Measurements from ENCODE around the gene ZBTB22. TPM values are rescaled to one million over a fixed set of nuclear protein-coding genes. Genes with fewer than 3 reads are reported as not detected.
"Not testable (repeated sequence)": the region's sequence is repeated elsewhere in the genome, so short reads cannot be mapped to it uniquely, and the experiment has no call there.

ZBTB22 gene
- total RNA-seq = 14.8 and 16.0 TPM in 2 replicates

- peak; percentile 100 for DNase-seq (ENCODE audit: low read depth)
- TF ChIP-seq CTCF (IDR thresholded peaks at IDR 0.05; ENCODE audit: insufficient read depth, low read depth, low read length) = no peak
- peak within 1 kb of the TSS; percentile 81 for H3K4me3 ChIP-seq (ENCODE audit: low read depth, low read length)
Measured at GRCh38 chr6:33317669-33318425, at the start of gene ZBTB22. ZBTB22 (minus strand) TSS chr6:33317744; CDS start chr6:33316916, 828 bp downstream.

DNA sequence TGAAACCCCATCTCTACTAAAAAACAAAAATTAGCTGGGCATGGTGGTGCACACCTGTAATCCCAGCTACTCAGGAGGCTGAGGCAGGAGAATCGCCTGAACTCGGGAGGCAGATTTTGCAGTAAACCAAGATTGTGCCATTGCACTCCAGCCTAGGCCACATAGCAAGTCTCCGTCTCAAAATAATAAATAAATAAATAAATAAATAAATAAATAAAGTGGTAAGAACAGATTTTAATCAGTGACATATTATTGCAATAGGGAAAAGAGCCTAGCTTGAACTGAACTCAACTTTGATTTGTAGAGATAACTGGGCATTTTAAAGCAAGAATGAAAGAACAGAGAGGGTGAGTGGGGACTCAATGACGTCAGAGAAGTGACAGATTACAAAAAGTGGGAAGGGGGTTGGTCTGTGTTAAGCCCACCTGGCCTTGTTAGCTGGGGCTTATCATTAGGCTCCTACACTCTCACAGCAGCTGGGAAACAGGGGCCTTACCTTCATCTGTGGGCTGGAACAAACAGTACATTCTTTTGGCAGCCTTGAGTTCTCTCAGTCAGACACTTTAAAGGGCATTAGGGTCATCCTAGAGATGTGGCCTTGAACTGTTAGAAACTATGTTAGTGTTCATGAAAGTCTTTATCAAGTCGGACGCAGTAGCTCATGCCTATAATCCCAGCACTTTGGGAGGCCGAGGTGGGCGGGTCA, 49.6 kb upstream of the ZBTB22 start:
- H3K4me3 ChIP-seq (ENCODE audit: low read depth, low read length) = no peak overlapping the region
- TF ChIP-seq CTCF (IDR thresholded peaks at IDR 0.05; ENCODE audit: insufficient read depth, low read depth, low read length) = no peak
- no peak for DNase-seq (ENCODE audit: low read depth)

- DNase-seq (ENCODE audit: low read depth); H3K4me3 ChIP-seq (ENCODE audit: low read depth, low read length): not testable (repeated sequence)
Measured at GRCh38 chr6:33365206-33365971, 47.8 kb upstream of the ZBTB22 start.

DNA sequence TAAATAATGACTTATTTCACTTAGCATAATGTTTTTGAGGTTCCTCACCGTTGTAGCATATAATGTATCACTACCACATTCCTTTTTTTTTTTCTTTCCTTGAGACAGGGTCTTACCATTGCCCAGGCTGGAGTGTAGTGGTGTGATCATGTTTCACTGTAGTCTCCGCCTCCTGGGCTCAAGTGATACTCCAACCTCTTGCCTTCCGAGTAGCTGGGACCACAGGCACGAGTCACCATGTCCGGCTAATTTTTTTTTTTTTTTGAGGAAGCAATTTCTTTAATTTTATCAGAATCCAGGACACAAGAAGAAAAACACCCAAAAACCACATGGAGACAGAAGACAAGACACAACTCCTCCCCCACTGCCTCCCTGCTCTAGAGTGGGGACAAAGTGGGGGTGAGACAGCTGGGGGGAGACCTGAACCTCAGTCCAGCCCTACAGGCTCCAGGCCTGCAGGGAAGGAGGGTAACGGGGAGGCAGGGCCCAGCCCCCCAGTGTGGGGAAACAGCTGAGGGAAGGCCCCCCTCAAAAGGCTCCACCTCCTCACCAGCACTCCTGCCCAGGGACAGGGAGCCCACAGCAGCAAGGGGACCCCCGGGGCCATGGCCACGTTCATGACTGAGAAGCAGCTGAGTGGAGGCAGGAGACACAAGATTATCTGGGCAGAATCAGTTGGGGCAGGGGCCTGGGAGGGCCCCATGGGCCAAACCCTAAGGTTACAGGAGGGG, 47.1 kb upstream of the ZBTB22 start:
- H3K4me3 ChIP-seq (ENCODE audit: low read depth, low read length) = not testable (repeated sequence)
- peak; percentile 55 for DNase-seq (ENCODE audit: low read depth)

DNA sequence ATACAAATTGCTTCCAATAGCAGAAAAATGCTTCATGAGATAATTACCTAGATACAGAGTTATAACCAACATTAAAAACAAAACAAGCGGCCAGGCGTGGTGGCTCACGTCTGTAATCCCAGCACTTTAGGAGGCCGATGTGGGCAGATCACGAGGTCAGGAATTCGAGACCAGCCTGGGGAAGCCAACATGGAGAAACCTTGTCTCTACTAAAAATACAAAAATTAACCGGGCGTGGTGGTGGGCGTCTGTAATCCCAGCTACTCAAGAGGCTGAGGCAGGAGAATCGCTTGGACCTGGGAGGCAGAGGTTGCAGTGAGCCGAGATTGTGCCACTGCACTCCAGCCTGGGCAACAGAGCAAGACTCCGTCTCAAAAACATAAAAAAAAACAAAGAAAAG, 45.9 kb upstream of the ZBTB22 start:
- not testable (repeated sequence) for DNase-seq (ENCODE audit: low read depth); H3K4me3 ChIP-seq (ENCODE audit: low read depth, low read length)

GRCh38 chr6:33359331-33359730, 41.8 kb upstream of the ZBTB22 start:
- DNase-seq (ENCODE audit: low read depth) = no peak
- TF ChIP-seq CTCF (IDR thresholded peaks at IDR 0.05; ENCODE audit: insufficient read depth, low read depth, low read length) = no peak
- H3K4me3 ChIP-seq (ENCODE audit: low read depth, low read length) = no peak overlapping the region

DNA sequence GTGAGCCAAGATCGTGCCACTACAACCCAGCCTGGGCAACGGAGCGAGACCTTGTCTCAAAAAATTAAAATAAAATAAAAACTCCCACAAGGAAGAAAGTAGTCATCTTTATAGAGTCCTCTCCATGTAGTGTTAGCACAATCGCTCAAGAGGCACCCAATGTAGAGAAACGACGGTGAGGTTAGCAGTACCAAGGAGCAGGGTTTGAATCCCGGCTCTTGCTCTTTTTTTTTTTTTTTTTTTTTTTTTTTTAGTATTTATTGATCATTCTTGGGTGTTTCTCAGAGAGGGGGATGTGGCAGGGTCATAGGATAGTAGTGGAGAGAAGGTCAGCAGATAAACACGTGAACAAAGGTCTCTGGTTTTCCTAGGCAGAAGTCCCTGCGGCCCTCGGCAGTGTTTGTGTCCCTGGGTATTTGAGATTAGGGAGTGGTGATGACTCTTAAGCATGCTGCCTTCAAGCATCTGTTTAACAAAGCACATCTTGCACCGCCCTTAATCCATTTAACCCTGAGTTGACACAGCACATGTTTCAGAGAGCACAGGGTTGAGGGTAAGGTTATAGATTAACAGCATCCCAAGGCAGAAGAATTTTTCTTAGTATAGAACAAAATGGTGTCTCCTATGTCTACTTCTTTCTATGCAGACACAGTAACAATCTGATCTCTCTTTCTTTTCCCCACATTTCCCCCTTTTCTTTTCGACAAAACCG, 39.8 kb upstream of the ZBTB22 start:
- DNase-seq (ENCODE audit: low read depth); H3K4me3 ChIP-seq (ENCODE audit: low read depth, low read length): not testable (repeated sequence)

- TF ChIP-seq CTCF (IDR thresholded peaks at IDR 0.05; ENCODE audit: insufficient read depth, low read depth, low read length) = no peak
- no peak for DNase-seq (ENCODE audit: low read depth)
- no peak overlapping the region for H3K4me3 ChIP-seq (ENCODE audit: low read depth, low read length)
Measured at GRCh38 chr6:33356295-33356694, 38.8 kb upstream of the ZBTB22 start.

DNA sequence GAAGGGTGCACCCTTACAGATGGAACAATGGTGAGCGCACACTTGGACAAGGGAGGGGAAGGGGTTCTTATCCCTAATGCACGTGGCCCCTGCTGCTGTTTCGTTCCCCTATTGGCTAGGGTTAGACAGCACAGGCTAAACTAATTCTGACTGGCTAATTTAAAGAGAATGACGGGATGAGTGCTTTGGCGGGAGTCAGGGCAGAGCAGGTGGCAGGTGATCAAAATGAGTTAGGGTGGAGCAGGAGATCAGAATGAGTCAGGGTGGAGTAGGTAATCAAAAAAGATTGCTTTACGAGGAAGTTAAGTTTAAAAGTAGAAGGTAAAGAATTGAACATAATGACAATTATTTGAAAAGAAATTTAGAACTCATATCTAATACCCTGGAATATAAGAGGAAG, 38.3 kb upstream of the ZBTB22 start:
- not testable (repeated sequence) for DNase-seq (ENCODE audit: low read depth); H3K4me3 ChIP-seq (ENCODE audit: low read depth, low read length)
